Mesenchymal stem cell (in vitro differentiated cells and primary cell): ENCODE measurements around the gene LTBR.
A peak's percentile ranks its signal among the peaks of the same experiment; 100 is the strongest.

Experiments
- DNase-seq: peaks from one replicate; pipeline ENCODE4 v3.0.0-alpha.2; 2013
- H2AFZ ChIP-seq: one replicate; pipeline ENCODE4 v1.6.1; 2013; ENCODE audit warnings: low read depth, mild to moderate bottlenecking, control low read depth, inconsistent platforms, low read length, moderate library complexity
- H2AK5ac ChIP-seq: 2 replicates; pipeline ENCODE4 v1.6.1; 2013; ENCODE audit warnings: low read length, moderate library complexity, mild to moderate bottlenecking, inconsistent platforms; ENCODE audit not compliant: severe bottlenecking
- H2BK120ac ChIP-seq: one replicate; pipeline ENCODE4 v1.6.1; 2013; ENCODE audit warnings: low read depth, mild to moderate bottlenecking, inconsistent platforms, low read length, moderate library complexity
- H2BK12ac ChIP-seq, 2 experiments: one replicate each; pipeline ENCODE4 v1.6.1; 2013; ENCODE audit warnings: inconsistent platforms in 2 of 2, low read length in 2 of 2, mild to moderate bottlenecking in 2 of 2, moderate library complexity in 2 of 2, control low read depth in 1 of 2
- H2BK15ac ChIP-seq: one replicate; pipeline ENCODE4 v1.6.1; 2013; ENCODE audit warnings: mild to moderate bottlenecking, low read depth, inconsistent platforms; ENCODE audit not compliant: poor library complexity, severe bottlenecking
- H2BK5ac ChIP-seq: 2 replicates; pipeline ENCODE4 v1.6.1; 2013; ENCODE audit warnings: low read depth, mild to moderate bottlenecking, low read length, control low read depth, inconsistent platforms; ENCODE audit not compliant: poor library complexity, severe bottlenecking
- H3K14ac ChIP-seq, 2 experiments: one replicate each; pipeline ENCODE4 v1.6.1; 2013; ENCODE audit warnings: inconsistent platforms in 2 of 2, low read length in 2 of 2, control low read depth in 1 of 2, mild to moderate bottlenecking in 1 of 2, moderate library complexity in 1 of 2
- H3K18ac ChIP-seq, 2 experiments: one replicate each; pipeline ENCODE4 v1.6.1; 2013; ENCODE audit warnings: inconsistent platforms in 2 of 2, low read length in 2 of 2, control low read depth in 1 of 2, low read depth in 1 of 2, mild to moderate bottlenecking in 1 of 2
- H3K23ac ChIP-seq, 2 experiments: one replicate each; pipeline ENCODE4 v1.6.1; 2013; ENCODE audit warnings: inconsistent platforms in 2 of 2, low read length in 2 of 2, mild to moderate bottlenecking in 2 of 2, moderate library complexity in 2 of 2, control low read depth in 1 of 2
- H3K27ac ChIP-seq: 2 replicates; pipeline ENCODE4 v1.5.1; 2013; ENCODE audit warnings: mild to moderate bottlenecking, moderate library complexity, low read length, control low read depth, inconsistent platforms; ENCODE audit not compliant: poor library complexity, severe bottlenecking
- H3K27me3 ChIP-seq, 2 experiments: 2 replicates each; pipeline versions ENCODE4 v1.6.1 to v1.7.0; 2013; ENCODE audit warnings: low read length in 2 of 2, mild to moderate bottlenecking in 2 of 2, moderate library complexity in 2 of 2, control low read depth in 1 of 2, inconsistent platforms in 1 of 2; ENCODE audit not compliant: control insufficient read depth in 1 of 2, insufficient read depth in 1 of 2
- H3K36me3 ChIP-seq, 2 experiments: 2 replicates each; pipeline versions ENCODE4 v1.6.1 to v1.7.0; 2013; ENCODE audit warnings: low read length in 2 of 2, control low read depth in 1 of 2, inconsistent platforms in 1 of 2, low read depth in 1 of 2, mild to moderate bottlenecking in 1 of 2; ENCODE audit not compliant: insufficient read depth in 2 of 2, control insufficient read depth in 1 of 2
- H3K4ac ChIP-seq, 2 experiments: one replicate each; pipeline ENCODE4 v1.6.1; 2013; ENCODE audit warnings: inconsistent platforms in 2 of 2, low read length in 2 of 2, mild to moderate bottlenecking in 2 of 2, moderate library complexity in 2 of 2, control low read depth in 1 of 2, low read depth in 1 of 2
- H3K4me1 ChIP-seq: 2 replicates; pipeline ENCODE4 v1.6.1; 2013; ENCODE audit warnings: low read depth, low read length, control low read depth; ENCODE audit not compliant: control insufficient read depth, insufficient read depth
- H3K4me2 ChIP-seq: 2 replicates; pipeline ENCODE4 v1.6.1; 2013; ENCODE audit warnings: low read length, mild to moderate bottlenecking, inconsistent platforms; ENCODE audit not compliant: poor library complexity, severe bottlenecking
- H3K4me3 ChIP-seq, 2 experiments: 2 replicates each; pipeline versions ENCODE4 v1.5.1 to v1.7.0; 2013; ENCODE audit warnings: low read length in 2 of 2, mild to moderate bottlenecking in 2 of 2, control low read depth in 1 of 2, low read depth in 1 of 2; ENCODE audit not compliant: insufficient read depth in 1 of 2
- H3K79me1 ChIP-seq: replicated peaks from 2 replicates; pipeline ENCODE4 v1.6.1; 2013; ENCODE audit warnings: mild to moderate bottlenecking, control low read depth, low read length, inconsistent platforms; ENCODE audit not compliant: poor library complexity, severe bottlenecking
- H3K9ac ChIP-seq: 2 replicates; pipeline ENCODE4 v1.7.0; 2013; ENCODE audit warnings: mild to moderate bottlenecking, low read length, moderate library complexity
- H3K9me3 ChIP-seq: 2 replicates; pipeline ENCODE4 v1.7.0; 2013; ENCODE audit warnings: mild to moderate bottlenecking, low read length; ENCODE audit not compliant: control insufficient read depth
- H4K8ac ChIP-seq: one replicate; pipeline ENCODE4 v1.6.1; 2013; ENCODE audit warnings: inconsistent platforms, mild to moderate bottlenecking, low read length, moderate library complexity
- H4K91ac ChIP-seq: one replicate; pipeline ENCODE4 v1.6.1; 2013; ENCODE audit warnings: mild to moderate bottlenecking, low read length, inconsistent platforms
- WGBS: methylation state at CpG from one replicate; pipeline ENCODE4 v1.1.7; 2013; ENCODE audit warnings: mixed read lengths; 5-methylcytosine and 5-hydroxymethylcytosine counted together

The LTBR gene

GRCh38 chr12:6372403-6373003 is 11.5 kb upstream of the LTBR start:
- peak overlapping the region; percentile 77 for H4K91ac ChIP-seq
- H3K4me3 ChIP-seq, result peak overlapping the region in 1 of 2 experiments; percentile 41
- WGBS, result under 1% methylated on average over 7 of the region's 8 CpGs
- peak overlapping the region; percentile 96 for H2BK120ac ChIP-seq
- H2BK12ac ChIP-seq, result peak overlapping the region; percentile 79 to 95
- no peaks in the 10 kb centered on the region for H3K27me3 ChIP-seq
- peaks cover 59% of the 10 kb centered on the region for H3K4me1 ChIP-seq
- H3K23ac ChIP-seq, result no peak overlapping the region
- peak overlapping the region; percentile 29 for H2BK15ac ChIP-seq
- no peaks in the 10 kb centered on the region for H3K36me3 ChIP-seq
- peak overlapping the region; percentile 85 for H3K9ac ChIP-seq
- peak overlapping the region; percentile 85 to 98 for H3K18ac ChIP-seq
- no peaks in the 10 kb centered on the region for H3K9me3 ChIP-seq
- H2AFZ ChIP-seq, result no peak overlapping the region
- peak overlapping the region in 1 of 2 experiments; percentile 79 for H3K14ac ChIP-seq
- H2BK5ac ChIP-seq, result peak overlapping the region; percentile 45
- H4K8ac ChIP-seq, result peak overlapping the region; percentile 89
- H3K27ac ChIP-seq, result peak overlapping the region; percentile 92
- H3K4me2 ChIP-seq, result no peak overlapping the region
- peak overlapping the region; percentile 59 for H2AK5ac ChIP-seq
- H3K79me1 ChIP-seq, result no peaks in the 10 kb centered on the region
- peak overlapping the region; percentile 57 to 98 for H3K4ac ChIP-seq
- DNase-seq, result peak; percentile 87

DNA sequence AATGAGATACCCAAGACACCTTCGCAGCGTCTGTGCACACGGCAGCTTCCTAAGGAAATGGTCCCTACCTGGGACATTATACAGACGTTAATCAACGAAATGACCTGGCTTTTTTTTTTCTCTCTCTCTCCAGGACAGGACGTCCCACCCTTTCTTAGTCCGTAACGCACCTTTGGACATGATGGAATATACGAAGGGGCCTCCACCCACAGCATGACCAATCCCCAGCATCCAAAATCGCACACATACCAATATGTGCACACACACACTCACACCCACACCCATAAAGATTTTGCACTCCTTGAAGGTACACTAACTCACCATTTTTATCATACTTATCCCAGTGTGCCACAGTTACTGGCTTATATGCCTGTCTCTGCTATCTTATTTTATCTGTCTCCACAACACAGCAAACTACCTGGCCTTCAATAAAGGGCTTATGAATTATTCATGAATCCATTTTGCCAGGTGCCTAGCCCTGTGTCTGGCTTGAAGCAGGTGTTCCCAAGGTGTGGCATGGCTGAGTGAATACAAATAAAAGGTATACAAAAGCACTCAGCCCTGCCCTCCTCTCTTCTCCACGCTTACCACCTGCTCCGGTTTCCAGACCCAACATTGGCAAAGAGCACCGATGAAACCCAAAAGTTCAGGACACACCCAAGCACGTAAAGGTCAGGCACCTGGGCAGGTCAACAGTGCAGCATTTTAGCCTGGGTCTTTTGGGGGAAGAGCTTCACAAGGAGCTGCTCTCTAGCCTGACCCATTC is 10.8 kb upstream of the LTBR start:
- H2BK120ac ChIP-seq, result peak overlapping the region; percentile 50
- no peaks in the 10 kb centered on the region for H3K79me1 ChIP-seq
- H3K36me3 ChIP-seq, result no peaks in the 10 kb centered on the region
- H3K9me3 ChIP-seq, result no peaks in the 10 kb centered on the region
- peak overlapping the region; percentile 85 for H3K9ac ChIP-seq
- no peak overlapping the region for H4K8ac ChIP-seq
- no peak overlapping the region for H3K4me2 ChIP-seq
- WGBS, result 34% methylated on average over 14 of the region's 14 CpGs
- H2BK15ac ChIP-seq, result peak overlapping the region; percentile 83
- no peak overlapping the region for H3K23ac ChIP-seq
- no peak overlapping the region for H3K14ac ChIP-seq
- H2BK5ac ChIP-seq, result no peak overlapping the region
- peak overlapping the region; percentile 95 to 98 for H2BK12ac ChIP-seq
- H3K27me3 ChIP-seq, result no peaks in the 10 kb centered on the region
- no peak overlapping the region for H3K4me3 ChIP-seq
- H2AK5ac ChIP-seq, result peak overlapping the region; percentile 82
- no peak overlapping the region for H2AFZ ChIP-seq
- H3K4me1 ChIP-seq, result peaks cover 62% of the 10 kb centered on the region
- H3K4ac ChIP-seq, result peak overlapping the region; percentile 55 to 76
- peak overlapping the region; percentile 92 for H3K27ac ChIP-seq
- peak overlapping the region; percentile 19 for H4K91ac ChIP-seq
- H3K18ac ChIP-seq, result peak overlapping the region; percentile 58 to 61
- no peak for DNase-seq

DNA sequence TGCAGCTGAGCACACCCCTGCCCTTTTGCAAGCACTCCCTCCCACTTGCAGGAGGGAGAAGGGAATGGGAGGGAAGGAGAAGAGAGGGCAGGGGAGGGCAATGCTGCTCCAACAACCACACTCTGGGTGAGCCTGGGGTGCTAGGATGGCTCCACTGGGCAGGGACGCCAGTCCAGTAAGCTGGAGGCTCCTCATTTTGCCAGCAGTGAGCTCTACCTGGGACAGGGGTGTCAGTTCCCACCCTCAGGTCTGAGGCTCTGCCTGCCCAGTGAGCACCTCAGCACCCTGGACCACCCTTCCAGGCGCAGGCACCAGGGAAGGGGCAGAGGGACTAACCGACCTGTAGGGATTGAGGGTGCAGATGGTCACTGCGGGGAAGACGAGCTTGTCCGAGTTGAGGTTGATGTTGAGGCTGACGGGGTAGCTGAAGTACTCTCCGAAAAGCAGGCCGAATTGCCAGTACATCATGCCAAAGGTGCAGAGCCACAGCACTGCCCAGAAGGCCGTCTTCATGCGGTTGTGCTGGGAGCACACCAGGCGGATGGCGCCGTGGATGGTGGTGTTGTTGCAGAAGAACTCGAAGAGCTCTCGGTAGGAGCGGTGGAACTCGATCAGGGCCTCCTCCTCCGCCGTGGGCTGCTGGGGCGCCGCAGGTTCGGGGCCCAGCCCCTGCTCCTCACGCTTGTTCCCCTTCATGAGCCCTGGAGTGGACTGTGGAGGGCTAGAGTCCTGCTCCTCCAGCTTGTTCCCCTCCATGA is 9.8 kb upstream of the LTBR start:
- Histone ChIP-seq H2BK120ac (peak overlapping the region; percentile 89), H4K8ac (peak overlapping the region; percentile 95), H4K91ac (peak overlapping the region; percentile 95), H2BK5ac (no peak overlapping the region), H3K23ac (no peak overlapping the region), H2AFZ (no peak overlapping the region), H3K18ac (peak overlapping the region; percentile 58 to 77), H3K4me3 (no peak overlapping the region), H2BK12ac (peak overlapping the region; percentile 96 to 98), H3K79me1 (no peaks in the 10 kb centered on the region), H3K14ac (peak overlapping the region in 1 of 2 experiments; percentile 73), H3K27ac (no peak overlapping the region), H2AK5ac (peak overlapping the region; percentile 69), H2BK15ac (peak overlapping the region; percentile 98), H3K4me1 (peaks cover 58% of the 10 kb centered on the region), H3K27me3 (no peaks in the 10 kb centered on the region), H3K36me3 (no peaks in the 10 kb centered on the region), H3K9ac (no peak overlapping the region), H3K4me2 (no peak overlapping the region), H3K9me3 (no peaks in the 10 kb centered on the region), H3K4ac (peak overlapping the region; percentile 8 to 89)
- WGBS, result 72% methylated on average over 24 of the region's 24 CpGs
- DNase-seq, result no peak

DNA sequence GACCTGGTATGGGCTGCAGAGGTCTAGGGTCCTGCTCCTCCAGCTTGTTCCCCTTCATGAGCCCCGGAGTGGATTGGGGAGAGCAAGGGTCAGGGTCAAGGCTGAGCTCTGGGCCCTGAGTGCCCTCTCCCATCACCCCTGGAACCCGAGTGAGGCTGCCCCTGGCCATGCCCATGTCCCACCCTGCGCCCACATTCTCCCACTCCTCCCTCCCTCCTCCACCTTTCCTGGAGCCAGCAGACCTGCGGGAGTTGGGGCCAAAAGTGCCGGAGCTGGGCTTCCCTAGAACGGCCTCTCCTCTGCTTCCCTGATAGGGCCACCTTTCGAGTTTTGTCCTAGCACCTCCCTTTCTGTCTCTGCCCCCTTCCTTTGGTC is 9.2 kb upstream of the LTBR start:
- H3K4me3 ChIP-seq, result no peak overlapping the region
- peak overlapping the region; percentile 95 for H4K91ac ChIP-seq
- peak overlapping the region; percentile 95 for H4K8ac ChIP-seq
- H3K9ac ChIP-seq, result no peak overlapping the region
- peak overlapping the region in 1 of 2 experiments; percentile 13 for H3K14ac ChIP-seq
- no peak overlapping the region for H3K27ac ChIP-seq
- no peak overlapping the region for H2BK5ac ChIP-seq
- DNase-seq, result no peak
- peaks cover 57% of the 10 kb centered on the region for H3K4me1 ChIP-seq
- H2AFZ ChIP-seq, result no peak overlapping the region
- H3K9me3 ChIP-seq, result no peaks in the 10 kb centered on the region
- peak overlapping the region; percentile 8 to 89 for H3K4ac ChIP-seq
- no peaks in the 10 kb centered on the region for H3K36me3 ChIP-seq
- H3K23ac ChIP-seq, result no peak overlapping the region
- peak overlapping the region; percentile 58 to 77 for H3K18ac ChIP-seq
- H2AK5ac ChIP-seq, result peak overlapping the region; percentile 69
- peak overlapping the region; percentile 89 for H2BK120ac ChIP-seq
- WGBS, result 45% methylated on average over 7 of the region's 7 CpGs
- no peak overlapping the region for H3K4me2 ChIP-seq
- H2BK12ac ChIP-seq, result peak overlapping the region; percentile 96 to 98
- no peaks in the 10 kb centered on the region for H3K27me3 ChIP-seq
- no peaks in the 10 kb centered on the region for H3K79me1 ChIP-seq
- H2BK15ac ChIP-seq, result peak overlapping the region; percentile 98
